K562 (cell line): Measurements from ENCODE around the gene SH2D4B. TPM values are rescaled to one million over a fixed set of nuclear protein-coding genes. Genes with fewer than 3 reads are reported as not detected.
A peak's percentile ranks its signal among the peaks of the same experiment; 100 is the strongest.

ENCODE experiments used
- MYBL2 ChIP-seq, 2 experiments: fragments of 450-650 bp in 1 of 2; sonication (generic) in 1 of 2; formaldehyde crosslinking in 1 of 2; IDR thresholded peaks; 2 replicates each; pipeline versions ENCODE4 v1.6.1 to v1.8.1; 2017 to 2022; ENCODE audit warnings: borderline replicate concordance in 1 of 2, inconsistent platforms in 1 of 2, low read depth in 1 of 2, mild to moderate bottlenecking in 1 of 2, missing genetic modification reagents in 1 of 2, moderate library complexity in 1 of 2
- PHB ChIP-seq: fragments of 250-450 bp; sonication (Bioruptor Pico); IDR thresholded peaks from 2 replicates; pipeline ENCODE4 v1.5.0; 2021
- POU5F1 ChIP-seq: fragments of 150-350 bp; IDR thresholded peaks from 2 replicates; pipeline ENCODE4 v1.6.1; 2014; ENCODE audit warnings: borderline replicate concordance, low read length, low read depth, mild to moderate bottlenecking; ENCODE audit not compliant: partially characterized antibody
- TCF15 ChIP-seq: fragments of 250-450 bp; sonication (Bioruptor Pico); IDR thresholded peaks from 2 replicates; pipeline ENCODE4 v1.8.0; 2022; ENCODE audit warnings: moderate library complexity, mild to moderate bottlenecking, inconsistent platforms
- TRIM24 ChIP-seq, 2 experiments: fragments of 450-650 bp; IDR thresholded peaks; 2 replicates each; pipeline ENCODE4 v1.6.1; 2016
- ZHX1 ChIP-seq: fragments of 150-350 bp; conservative IDR thresholded peaks from 2 replicates; pipeline ENCODE4 v1.6.1; 2014; ENCODE audit warnings: low read length
- ZNF436 ChIP-seq: fragments of 250-450, 450-650 bp; sonication (Bioruptor Pico); formaldehyde crosslinking; IDR thresholded peaks from 2 replicates; pipeline ENCODE4 v1.7.0; 2020; ENCODE audit warnings: mild to moderate bottlenecking
- ZNF518B ChIP-seq: fragments of 250-450 bp; sonication (Bioruptor Pico); IDR thresholded peaks from 2 replicates; pipeline ENCODE4 v1.5.0; 2021; ENCODE audit warnings: mild to moderate bottlenecking, moderate library complexity
- polyA plus RNA-seq, 8 experiments: library from polyadenylated mRNA; depleted of rRNA in 4 of 8; stranded (reverse) in 5 of 8; unstranded in 3 of 8; fragments of >200 nt; fragmentation: Nextera tagmentation in 2 of 8; fragmentation: Illumina TruSeq in 1 of 8; extraction: Ambion mirVana in 2 of 8; extraction: Trizol in 1 of 8; gene quantifications; 2 replicates each; pipeline versions ENCODE4 v1.2.1 to v1.2.3, GENCODE V29; 2011 to 2014; ENCODE audit warnings: inconsistent platforms in 1 of 8, missing spikeins in 1 of 8
- total RNA-seq, 7 experiments: library from RNA; depleted of rRNA in 6 of 7; stranded (reverse); fragments of >200 nt in 6 of 7; fragmentation: Illumina TruSeq in 2 of 7; extraction: Trizol in 2 of 7; gene quantifications; 2 replicates each; pipeline versions ENCODE4 v1.2.1 to v1.2.3, GENCODE V29; 2011 to 2021; ENCODE audit warnings: low replicate concordance in 1 of 7
- TF ChIP-seq, protein P1 (sequence below), 2 experiments: fragments of 450-650 bp; formaldehyde crosslinking in 1 of 2; IDR thresholded peaks; 2 replicates each; pipeline versions ENCODE4 v1.4.0 to v1.6.1; 2014 to 2020; ENCODE audit warnings: mild to moderate bottlenecking in 2 of 2, borderline replicate concordance in 1 of 2, low read depth in 1 of 2

SH2D4B gene
- total and polyA plus RNA-seq, 9 of the 15 experiments (the other 6 are each of a cell fraction or from before 2014, with no cell fraction given): 0.03 to 0.14 (median 0.04) TPM; not detected in 4

GRCh38 chr10:80535671-80536360 lies 1.9 kb upstream of the SH2D4B start (continued):
- TF ChIP-seq ZNF518B (CRISPR knock-in tag): no peak
- no peak for TF ChIP-seq MYBL2 (IDR thresholded peaks at IDR 0.05; ENCODE audit: low read depth)
- TF ChIP-seq MYBL2 (CRISPR knock-in tag; IDR thresholded peaks at IDR 0.05; ENCODE audit: borderline replicate concordance): no peak
- TF ChIP-seq, protein P1, sequence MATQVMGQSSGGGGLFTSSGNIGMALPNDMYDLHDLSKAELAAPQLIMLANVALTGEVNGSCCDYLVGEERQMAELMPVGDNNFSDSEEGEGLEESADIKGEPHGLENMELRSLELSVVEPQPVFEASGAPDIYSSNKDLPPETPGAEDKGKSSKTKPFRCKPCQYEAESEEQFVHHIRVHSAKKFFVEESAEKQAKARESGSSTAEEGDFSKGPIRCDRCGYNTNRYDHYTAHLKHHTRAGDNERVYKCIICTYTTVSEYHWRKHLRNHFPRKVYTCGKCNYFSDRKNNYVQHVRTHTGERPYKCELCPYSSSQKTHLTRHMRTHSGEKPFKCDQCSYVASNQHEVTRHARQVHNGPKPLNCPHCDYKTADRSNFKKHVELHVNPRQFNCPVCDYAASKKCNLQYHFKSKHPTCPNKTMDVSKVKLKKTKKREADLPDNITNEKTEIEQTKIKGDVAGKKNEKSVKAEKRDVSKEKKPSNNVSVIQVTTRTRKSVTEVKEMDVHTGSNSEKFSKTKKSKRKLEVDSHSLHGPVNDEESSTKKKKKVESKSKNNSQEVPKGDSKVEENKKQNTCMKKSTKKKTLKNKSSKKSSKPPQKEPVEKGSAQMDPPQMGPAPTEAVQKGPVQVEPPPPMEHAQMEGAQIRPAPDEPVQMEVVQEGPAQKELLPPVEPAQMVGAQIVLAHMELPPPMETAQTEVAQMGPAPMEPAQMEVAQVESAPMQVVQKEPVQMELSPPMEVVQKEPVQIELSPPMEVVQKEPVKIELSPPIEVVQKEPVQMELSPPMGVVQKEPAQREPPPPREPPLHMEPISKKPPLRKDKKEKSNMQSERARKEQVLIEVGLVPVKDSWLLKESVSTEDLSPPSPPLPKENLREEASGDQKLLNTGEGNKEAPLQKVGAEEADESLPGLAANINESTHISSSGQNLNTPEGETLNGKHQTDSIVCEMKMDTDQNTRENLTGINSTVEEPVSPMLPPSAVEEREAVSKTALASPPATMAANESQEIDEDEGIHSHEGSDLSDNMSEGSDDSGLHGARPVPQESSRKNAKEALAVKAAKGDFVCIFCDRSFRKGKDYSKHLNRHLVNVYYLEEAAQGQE (IDR thresholded peaks at IDR 0.05; ENCODE audit: borderline replicate concordance): peak; percentile 43; the same call in 1 of the 2 replicates
- TF ChIP-seq, protein P1 (CRISPR knock-in tag; IDR thresholded peaks at IDR 0.05; ENCODE audit: low read depth): no peak
- no peak for TF ChIP-seq PHB
- TF ChIP-seq ZHX1: no peak
- no peak for TF ChIP-seq TRIM24 (IDR thresholded peaks at IDR 0.05)
- no peak for TF ChIP-seq ZNF436 (CRISPR knock-in tag)
- TF ChIP-seq POU5F1: no peak
- TF ChIP-seq TCF15 (CRISPR knock-in tag): no peak
